T follicular helper cell (primary cell): Measurements from ENCODE around the gene SETD3.
"Not testable (repeated sequence)": the region's sequence is repeated elsewhere in the genome, so short reads cannot be mapped to it uniquely, and the experiment has no call there.

Experiments
- DNase-seq: peaks from one replicate; pipeline ENCODE4 v3.0.0-alpha.2; 2020; ENCODE audit warnings: low read depth

The SETD3 gene

GRCh38 chr14:99360774-99361595 lies 119.7 kb downstream of the SETD3 start:
- DNase-seq = no peak

- DNase-seq = no peak
Measured at GRCh38 chr14:99359906-99360305, 120.8 kb downstream of the SETD3 start.

GRCh38 chr14:99357916-99358390 lies 122.7 kb downstream of the SETD3 start:
- DNase-seq = no peak

- DNase-seq = no peak
Measured at GRCh38 chr14:99357151-99357915, 123.3 kb downstream of the SETD3 start.

GRCh38 chr14:99356031-99356608 lies 124.5 kb downstream of the SETD3 start:
- no peak for DNase-seq

- no peak for DNase-seq
Measured at GRCh38 chr14:99354166-99354875, 126.3 kb downstream of the SETD3 start.

- DNase-seq = no peak
Measured at GRCh38 chr14:99352688-99353280, 127.9 kb downstream of the SETD3 start.

GRCh38 chr14:99351166-99352007 lies 129.3 kb downstream of the SETD3 start:
- DNase-seq = no peak

- no peak for DNase-seq
Measured at GRCh38 chr14:99350751-99351150, 129.9 kb downstream of the SETD3 start.

GRCh38 chr14:99349721-99350495 lies 130.8 kb downstream of the SETD3 start:
- DNase-seq = no peak

- DNase-seq = no peak
Measured at GRCh38 chr14:99348816-99349614, 131.6 kb downstream of the SETD3 start.

- DNase-seq = not testable (repeated sequence)
Measured at GRCh38 chr14:99348231-99348630, 132.4 kb downstream of the SETD3 start.
